Endometrial microvascular endothelial cells (primary cell): ENCODE results near the gene MYCBPAP. TPM values are rescaled to one million over a fixed set of nuclear protein-coding genes. Genes with fewer than 3 reads are reported as not detected.

Experiments
- in situ Hi-C: cut with HindIII; loops from 2 replicates; pipeline ENCODE4 v1.10.0; 2017; ENCODE audit warnings: low sequenced_read_pairs, low pct_unique_long_range_greater_than_20kb; ENCODE audit errors: inconsistent ontology term
- total RNA-seq: library from RNA; depleted of rRNA; stranded (reverse); fragments of >200 nt; gene quantifications from one replicate; pipeline ENCODE4 v1.2.3, GENCODE V29; 2015; ENCODE audit errors: inconsistent ontology term

MYCBPAP gene
- total RNA-seq, 1 donor from 2014 or later: 5.5 TPM

DNA sequence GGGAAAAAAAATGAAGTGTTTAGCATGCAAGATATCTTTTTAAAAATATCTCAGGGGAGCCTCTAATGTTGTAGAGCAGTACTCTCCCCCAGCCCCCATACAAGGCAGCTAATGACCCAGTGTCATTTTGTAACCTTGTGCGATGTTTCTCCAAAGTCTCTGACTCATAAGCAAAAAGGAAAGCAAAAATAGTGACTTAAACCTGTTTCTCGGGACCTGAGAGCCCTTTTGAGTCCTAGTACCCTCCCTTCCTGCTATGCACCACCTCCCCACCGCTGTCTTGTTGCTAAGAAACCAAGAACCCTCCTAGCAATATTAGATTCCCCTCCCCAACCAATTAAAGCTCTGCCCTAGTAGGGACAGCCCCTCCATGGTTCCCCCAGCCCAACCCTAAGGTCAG is 2.8 kb downstream of the MYCBPAP start:
- in situ Hi-C loops: no loop called here

DNA sequence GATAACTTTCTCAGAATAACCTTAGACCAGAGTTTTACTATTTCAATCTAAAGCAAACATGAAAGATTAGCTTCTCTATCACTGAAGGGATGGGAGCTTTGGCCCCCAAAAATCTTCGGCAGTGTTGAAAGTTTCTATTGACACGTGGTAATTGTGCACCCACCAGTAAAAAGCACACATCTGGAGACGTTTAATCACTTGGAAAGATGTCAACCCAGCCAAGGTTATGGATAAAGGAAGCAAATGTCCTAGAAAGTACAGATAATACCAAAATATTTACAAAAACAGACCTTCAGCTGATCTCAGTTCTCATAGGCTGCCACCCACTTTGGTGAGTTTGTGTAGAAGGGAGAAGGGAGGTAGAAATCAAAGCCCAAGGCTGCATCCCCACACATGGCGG is 5.3 kb downstream of the MYCBPAP start:
- in situ Hi-C loops: no loop called here

DNA sequence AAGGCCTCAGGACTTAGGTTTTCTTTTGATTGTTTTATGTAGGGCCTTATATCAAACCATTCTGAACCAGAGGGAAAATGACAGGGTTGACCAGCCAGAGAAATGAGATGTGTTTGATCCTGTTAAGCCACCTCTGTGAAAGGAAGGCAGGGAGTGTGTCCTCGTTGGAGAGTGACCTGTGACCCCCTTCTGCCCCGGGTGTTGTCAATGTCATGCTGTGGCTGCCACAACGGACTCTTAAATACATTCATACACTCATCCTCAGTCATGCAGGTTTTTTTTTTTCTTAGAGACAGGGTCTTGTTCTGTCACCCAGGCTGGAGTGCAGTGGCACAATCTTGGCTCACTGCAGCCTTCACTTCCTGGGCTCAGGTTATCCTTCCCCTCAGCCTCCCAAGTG is 6.1 kb downstream of the MYCBPAP start:
- in situ Hi-C loops: no loop called here

DNA sequence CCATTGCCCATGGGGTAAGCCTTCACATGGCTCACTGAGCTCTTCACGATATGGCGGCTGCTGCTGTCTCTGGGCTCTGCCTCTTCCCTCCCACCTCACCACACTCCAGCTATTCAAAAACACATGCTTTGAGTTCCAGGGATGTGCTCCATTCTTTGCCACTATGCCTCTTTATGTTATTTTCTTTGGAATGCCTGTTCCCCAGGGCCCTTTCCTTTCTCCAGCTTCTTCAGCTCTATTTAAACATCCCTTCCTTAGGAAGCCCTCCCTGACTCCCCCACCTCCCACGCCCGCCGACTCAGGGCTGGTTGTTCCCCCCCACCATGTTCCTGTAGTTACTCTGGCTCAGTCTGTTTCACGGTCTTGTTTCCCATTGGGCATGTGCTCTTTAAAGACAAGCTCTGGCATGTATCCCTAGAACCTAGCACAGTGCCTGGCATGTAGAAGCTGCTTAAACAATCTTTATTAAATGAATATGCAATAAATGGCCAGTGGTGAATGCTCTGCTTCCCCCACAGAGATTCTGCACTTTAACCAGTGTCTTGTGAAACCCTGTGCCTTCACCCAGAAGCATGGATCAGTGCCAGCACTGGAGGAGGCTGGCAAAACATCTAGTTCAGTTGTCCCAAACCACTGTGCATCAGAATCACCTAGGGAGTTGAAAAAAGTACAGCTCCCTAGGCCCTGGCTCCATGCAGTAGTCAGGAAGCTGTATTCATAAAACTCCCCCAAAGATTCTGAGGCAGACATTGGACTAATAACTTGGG is 6.9 kb downstream of the MYCBPAP start:
- in situ Hi-C loops: no loop called here

DNA sequence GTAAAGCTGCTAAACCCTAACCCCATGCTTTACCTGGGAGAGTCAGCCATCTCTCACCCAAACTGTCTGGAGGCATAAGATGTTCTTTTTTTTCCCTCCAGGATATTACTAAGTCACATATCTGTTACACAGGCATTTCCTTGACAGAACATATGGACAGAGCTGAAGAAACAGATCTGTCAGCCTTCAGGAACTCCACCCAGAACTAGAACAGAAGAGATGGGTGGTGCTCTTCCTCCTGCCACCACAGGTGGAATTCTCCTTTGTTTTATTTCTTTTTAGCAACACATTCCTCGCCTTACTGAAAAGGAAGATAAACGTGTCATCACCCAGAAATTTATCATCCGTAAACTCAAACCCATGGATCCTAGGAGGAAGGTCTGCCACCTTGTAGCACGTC is 8.8 kb downstream of the MYCBPAP start:
- in situ Hi-C loops: no loop called here

DNA sequence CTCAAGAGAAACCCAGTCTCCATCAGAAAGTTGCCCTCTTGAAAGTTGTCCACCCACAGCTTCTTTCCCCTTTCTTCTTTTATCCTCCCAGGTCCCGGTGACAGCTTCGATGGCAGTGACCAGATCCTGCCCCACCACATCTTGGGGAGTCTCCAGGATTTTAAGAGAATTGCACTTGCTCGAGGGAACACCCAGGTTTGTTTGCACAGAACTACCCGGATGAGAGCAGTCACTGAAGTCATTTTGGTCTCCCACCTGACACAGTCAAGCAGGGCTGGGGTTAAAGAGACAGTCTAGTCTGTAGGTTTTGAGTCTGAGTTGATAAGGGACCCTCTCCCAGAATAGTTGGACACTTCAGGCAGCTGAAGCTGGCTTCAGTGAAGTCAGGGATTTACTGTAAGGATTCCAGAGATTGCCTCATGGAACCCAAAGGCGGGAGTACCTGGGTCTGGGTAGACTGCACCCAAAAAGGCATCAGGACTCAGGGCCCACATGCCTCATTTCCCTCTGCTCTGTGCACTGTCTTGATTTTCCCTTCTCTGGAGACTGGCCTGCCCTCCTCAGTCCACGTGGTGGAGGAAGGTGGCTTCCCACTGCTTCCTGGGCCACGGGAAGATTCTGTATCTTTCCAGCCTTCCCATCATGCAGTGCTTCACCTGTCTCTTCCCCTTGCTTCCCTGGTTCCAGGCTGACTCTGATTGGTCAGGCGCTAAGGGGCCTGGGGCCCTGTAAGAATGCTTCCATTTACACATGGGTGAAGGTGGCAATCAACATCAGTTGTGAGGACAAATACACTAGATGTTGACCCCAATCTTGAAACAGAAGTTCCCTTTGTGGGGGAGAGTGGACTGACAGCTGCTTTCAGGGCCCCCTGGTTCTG is 9.5 kb downstream of the MYCBPAP start:
- in situ Hi-C loops: no loop called here

DNA sequence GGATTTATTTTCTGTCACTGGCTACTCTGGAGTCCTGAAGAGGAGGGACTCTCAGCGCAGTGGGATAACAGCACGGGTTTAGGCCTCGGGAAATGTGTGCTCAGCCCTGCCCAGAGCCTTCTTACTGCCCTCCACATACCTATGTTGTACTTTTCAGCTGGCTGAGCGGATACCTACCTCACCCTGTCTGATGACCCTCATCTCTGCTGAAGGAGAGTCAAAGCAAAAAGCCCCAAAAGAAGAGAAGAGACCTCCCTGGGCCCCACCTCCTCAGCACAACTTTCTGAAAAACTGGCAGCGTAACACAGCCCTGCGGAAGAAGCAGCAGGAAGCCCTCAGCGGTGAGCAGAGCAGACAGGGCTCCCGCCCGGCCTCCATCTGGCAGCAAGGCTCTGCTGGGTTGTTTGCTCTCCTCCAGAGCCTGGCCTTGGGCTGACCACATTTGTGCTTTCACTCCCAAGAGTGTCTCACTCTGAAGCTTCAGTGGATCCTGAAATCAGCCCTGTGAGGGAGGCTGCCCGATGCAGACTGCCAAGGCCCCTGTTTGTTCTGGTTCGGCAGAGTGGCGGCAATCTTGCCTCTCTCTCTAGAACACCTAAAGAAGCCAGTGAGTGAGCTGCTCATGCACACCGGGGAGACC is 10.3 kb downstream of the MYCBPAP start:
- in situ Hi-C loops: no loop called here

DNA sequence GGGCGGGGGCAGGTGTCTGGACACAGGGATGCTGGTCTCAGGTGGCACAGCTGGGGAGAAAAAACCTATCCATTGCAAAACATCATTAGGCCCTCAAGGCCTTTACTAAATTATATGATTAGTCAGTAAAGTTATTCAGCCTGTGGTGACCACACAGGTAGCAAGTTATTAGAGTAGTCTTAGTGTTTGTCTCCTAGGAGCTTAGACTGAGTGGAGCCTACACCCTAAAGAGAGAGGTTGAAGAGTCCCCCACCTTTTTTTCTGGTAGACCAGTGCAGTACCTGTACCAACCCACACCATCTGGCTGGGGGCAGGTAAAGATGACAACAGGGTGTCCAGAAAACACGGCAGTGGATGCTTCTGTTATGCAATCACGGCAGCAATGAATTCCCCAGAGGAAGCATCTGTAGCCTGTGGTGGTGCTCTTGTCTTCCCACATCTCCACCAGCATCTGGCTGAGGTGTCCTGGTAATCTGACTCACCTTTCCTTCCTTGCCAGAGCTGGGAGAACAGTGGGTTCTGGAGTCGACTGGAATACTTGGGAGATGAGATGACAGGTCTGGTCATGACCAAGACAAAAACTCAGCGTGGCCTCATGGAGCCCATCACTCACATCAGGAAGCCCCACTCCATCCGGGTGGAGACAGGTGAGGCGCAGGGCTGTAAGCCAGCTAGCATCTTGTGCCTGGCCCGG is 11.0 kb downstream of the MYCBPAP start:
- in situ Hi-C loops: no loop called here

DNA sequence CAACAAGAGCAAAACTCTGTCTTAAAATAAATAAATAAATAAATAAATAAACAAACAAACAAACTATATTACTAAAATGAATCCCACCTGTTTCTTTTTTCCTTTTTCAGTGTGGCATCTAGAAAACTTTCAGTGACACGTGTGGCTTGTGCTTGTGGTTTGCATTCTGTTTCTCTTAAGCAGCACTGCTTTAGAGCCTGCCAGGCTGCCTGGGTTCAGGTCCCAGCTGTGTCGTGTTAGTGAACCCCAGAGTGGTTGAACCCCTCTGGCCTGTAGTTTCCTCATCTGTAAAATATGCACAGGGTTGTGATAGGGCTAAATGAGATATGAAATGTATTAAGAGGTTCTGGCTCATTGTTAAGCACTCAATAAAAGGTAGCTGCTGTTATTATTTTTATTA is 12.2 kb downstream of the MYCBPAP start:
- in situ Hi-C loops: no loop called here

DNA sequence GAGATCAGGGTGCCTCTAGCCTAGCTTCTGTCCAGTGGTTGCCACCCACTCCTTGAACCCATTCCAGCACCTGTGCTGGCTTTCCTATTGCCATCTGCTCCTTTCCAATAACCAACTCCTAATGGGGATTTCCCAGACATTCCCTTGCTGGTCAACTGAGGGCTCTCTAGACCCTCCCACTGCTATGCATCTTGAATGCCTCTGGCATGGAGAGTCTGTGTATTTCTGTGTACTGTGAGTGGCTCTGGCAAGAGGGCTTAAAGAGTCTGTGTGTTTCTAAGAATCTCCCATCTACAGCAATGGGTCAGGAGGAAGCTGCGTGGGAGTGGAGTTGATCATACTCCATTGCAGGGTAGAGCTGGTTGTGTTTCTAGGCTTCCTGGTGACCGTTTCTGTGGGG is 13.3 kb downstream of the MYCBPAP start:
- in situ Hi-C loops: no loop called here

DNA sequence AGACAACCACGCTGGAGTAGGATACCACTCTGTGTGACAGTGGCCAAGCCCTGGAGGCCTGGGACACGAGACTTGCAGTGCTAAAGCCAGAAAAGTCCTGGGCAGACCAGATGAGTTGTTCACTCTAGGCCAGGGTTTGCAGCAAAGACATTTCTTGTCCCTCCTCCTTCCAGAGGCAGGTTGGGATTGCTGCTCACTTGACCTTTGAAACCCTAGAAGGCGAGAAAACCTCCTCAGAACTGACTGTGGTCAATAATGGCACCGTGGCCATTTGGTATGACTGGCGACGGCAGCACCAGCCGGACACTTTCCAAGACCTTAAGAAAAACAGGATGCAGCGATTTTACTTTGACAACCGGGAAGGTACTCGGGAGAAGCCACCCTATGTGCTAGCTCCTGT is 14.5 kb downstream of the MYCBPAP start:
- in situ Hi-C loops: no loop called here

DNA sequence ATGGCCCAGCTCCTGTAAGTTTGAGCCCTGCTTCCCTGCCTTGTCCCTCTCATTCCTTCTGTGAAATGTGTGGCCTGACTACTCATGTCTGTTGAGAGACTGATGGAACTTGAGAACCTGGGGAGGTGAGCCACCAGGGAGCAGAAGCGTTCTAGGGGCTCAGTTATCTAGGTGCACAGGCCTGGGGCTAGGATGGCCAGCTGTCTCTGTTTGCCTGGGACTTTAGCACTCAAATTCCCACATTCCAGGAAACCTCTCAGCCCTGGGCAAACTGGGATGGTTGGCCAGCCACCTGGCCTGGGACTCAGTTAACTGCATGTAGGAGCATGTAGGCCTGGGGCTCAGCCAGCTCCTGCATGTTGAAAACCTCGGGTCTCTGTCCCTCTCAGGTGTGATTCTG is 15.0 kb downstream of the MYCBPAP start:
- in situ Hi-C loops: no loop called here

DNA sequence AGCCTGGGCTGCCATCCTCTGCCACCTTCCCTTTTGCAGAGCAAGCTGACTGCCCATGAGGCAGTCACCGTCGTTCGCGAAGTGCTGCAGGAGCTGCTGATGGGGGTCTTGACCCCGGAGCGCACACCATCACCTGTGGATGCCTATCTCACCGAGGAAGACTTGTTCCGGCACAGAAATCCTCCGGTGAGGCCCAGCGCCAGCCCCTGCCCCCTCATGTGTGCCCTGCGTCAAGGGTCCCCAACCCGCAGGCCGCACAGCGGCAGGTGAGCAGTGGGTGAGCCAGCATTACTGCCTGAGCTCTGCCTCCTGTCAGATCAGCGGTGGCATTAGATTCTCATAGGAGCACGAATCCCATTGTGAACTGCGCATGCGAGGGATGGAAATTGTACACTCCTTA is 16.6 kb downstream of the MYCBPAP start:
- in situ Hi-C loops: no loop called here

DNA sequence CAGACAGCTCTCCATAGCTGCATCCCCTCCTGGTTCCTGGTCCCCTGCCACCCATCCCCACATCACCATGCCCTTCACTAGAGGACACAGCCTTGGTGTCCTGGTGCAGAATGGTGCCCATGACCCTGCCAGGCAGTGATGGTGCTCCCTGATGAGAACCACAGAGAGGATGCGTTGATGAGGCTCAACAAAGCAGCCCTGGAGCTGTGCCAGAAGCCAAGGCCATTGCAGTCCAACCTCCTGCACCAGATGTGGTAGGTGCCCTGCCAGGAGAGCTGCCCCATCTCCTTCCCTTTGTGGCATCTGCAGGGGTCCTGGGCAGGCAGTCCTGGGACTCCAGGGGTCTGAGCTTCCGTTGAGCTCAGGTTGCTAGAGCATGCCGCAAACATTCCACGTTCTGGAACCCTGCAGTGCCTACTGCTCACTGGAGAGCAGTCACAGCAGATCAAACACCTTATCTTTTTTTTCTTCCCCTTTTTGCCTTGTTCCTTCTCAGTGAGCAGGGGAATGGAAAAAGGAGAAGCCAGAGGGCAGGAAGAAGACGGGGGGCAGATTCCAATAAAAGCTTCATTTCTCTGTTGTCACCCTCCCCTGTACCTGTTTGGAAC is 19.0 kb downstream of the MYCBPAP start:
- in situ Hi-C loops: no loop called here

DNA sequence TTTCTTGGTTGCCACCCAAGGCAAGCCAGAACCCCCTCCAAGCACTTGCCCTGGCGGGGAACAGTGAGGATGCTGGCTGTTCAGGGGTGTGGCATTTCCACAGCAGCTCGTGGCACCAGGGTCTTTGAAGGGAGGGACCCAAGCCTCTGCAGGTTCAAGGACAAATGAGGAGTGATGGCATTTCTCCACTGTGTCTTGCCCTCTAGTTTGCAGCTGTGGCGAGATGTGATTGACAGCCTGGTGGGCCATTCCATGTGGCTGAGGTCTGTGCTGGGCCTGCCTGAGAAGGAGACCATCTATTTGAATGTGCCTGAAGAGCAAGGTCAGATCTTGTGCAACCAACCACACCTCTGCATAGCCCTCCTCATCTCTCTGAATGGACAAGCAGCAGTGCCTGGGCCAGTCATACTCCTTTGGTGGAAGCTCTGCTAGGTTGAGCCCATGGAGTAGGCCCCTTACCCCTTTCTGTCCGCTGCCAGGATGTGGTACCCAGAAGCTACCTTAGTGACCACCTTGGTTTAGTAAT is 19.8 kb downstream of the MYCBPAP start:
- in situ Hi-C loops: no loop called here

DNA sequence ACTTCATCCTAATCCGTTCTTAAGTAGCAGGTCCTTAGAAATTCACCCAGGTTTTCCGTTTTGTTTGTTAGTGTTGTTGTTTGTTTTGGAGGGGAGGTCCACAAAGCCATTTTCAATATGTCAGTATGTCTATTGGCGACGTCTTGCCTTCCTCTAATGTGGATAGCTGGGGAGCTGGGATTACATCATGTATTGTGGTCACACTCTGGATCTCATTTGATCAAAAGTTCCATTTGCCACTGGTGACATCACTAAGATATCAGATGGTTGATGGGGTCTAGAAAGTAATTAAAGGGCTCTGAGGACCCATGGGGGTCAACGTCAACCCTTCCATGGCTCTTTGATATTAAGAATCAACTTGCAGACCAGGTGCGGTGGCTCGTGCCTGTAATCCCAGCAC is 21.6 kb downstream of the MYCBPAP start:
- in situ Hi-C loops: no loop called here

DNA sequence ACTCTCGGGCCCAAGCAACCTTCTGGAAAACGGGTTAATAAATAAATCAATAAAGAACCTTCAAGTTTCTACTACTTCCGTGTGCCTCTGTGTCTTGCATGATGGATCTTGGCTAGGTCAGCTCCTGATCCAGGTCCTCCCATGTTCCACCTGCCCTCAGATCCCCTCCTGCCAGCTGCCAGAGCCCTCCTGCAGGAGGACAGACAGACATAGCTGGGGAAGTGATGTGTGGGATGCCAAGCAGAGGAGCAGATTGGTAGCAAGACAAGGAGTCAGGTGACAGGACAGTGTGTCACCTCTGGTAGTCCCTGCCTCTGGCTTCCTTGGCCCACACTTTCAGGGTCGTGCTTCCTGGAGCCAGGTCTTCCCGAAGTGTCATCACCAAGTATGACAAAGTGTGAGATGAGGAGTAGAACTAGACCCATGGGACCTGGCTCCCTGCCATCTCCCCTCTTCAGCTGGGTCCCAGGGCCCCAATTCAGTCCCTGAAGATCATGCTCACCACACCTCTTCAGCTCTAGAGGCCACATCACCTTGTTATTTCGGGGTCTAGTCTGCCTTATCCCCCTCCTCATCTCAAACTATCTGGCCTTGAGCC is 23.3 kb downstream of the MYCBPAP start:
- in situ Hi-C loops: no loop called here

DNA sequence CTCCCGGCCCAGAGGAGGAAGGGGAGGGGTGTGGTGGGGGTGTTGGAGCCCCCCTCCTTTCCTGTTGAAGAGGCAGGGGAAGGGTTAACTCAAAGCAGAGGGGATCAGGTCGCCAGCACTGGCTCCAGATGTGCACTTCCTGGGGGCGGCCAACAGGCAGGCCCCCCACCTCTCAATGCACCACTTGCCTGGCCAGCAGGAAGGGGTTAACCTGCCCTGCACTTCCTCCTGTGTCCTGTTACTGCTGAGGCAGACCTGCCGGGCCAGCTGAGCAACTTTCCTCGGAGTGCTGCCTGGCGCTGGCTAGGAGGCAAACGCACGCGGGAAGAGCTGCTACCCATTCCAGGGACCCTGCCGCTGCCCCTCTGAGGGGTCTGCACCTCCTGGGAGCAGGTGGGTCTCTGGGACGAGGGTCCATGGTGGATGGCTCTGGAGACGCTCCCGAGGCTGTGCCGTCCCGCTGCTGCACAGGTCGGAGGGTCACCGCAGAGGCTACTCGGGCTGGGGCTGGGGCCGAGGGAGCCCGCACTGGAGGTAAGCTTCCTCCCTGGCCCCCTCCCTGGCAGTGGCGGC is 24.3 kb downstream of the MYCBPAP start, which contains the start of gene EPN3:
EPN3 (plus strand) TSS at position 284 of the 573 bp plus-strand sequence. CDS start 3,822 bp downstream, outside the sequence.
- in situ Hi-C loops: no loop called here
